ENCODE data around the gene UGT2B17.

DNA sequence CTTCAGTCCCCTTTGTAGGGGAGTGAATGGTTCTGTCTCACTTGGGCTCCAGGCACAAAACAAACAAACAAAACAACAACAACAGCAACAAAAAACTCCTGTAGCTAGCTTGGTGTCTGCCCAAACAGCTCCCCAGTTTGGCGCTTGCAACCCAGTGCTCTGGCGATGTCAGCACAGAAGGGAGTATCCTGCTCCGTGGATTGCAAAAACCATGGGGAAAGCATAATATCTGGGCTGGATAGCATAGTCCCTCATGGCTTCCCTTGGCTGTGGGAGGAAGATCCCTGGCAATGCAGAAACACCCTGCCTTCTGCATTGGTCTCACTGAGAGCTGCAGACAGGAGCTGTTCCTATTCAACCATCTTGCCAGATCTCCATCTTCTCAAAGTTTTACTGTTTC lies 39.7 kb downstream of the UGT2B17 start:
- TF ChIP-seq, protein P1, sequence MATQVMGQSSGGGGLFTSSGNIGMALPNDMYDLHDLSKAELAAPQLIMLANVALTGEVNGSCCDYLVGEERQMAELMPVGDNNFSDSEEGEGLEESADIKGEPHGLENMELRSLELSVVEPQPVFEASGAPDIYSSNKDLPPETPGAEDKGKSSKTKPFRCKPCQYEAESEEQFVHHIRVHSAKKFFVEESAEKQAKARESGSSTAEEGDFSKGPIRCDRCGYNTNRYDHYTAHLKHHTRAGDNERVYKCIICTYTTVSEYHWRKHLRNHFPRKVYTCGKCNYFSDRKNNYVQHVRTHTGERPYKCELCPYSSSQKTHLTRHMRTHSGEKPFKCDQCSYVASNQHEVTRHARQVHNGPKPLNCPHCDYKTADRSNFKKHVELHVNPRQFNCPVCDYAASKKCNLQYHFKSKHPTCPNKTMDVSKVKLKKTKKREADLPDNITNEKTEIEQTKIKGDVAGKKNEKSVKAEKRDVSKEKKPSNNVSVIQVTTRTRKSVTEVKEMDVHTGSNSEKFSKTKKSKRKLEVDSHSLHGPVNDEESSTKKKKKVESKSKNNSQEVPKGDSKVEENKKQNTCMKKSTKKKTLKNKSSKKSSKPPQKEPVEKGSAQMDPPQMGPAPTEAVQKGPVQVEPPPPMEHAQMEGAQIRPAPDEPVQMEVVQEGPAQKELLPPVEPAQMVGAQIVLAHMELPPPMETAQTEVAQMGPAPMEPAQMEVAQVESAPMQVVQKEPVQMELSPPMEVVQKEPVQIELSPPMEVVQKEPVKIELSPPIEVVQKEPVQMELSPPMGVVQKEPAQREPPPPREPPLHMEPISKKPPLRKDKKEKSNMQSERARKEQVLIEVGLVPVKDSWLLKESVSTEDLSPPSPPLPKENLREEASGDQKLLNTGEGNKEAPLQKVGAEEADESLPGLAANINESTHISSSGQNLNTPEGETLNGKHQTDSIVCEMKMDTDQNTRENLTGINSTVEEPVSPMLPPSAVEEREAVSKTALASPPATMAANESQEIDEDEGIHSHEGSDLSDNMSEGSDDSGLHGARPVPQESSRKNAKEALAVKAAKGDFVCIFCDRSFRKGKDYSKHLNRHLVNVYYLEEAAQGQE (IDR thresholded peaks at IDR 0.05; ENCODE audit: insufficient replicate concordance, low read depth) = no peak
- TF ChIP-seq CTCF (IDR thresholded peaks at IDR 0.05; ENCODE audit: insufficient read depth, low read length) (no peak), SPI1 (IDR thresholded peaks at IDR 0.05; ENCODE audit: borderline replicate concordance, low read depth) (no peak), POLR2AphosphoS5 (IDR thresholded peaks at IDR 0.05; ENCODE audit: low read depth) (no peak), GABPA (IDR thresholded peaks at IDR 0.05; ENCODE audit: low read depth) (no peak)

All from HL-60 (cell line).